ENCODE results near the gene FCSK.
A peak's percentile ranks its signal among the peaks of the same experiment; 100 is the strongest.

FCSK gene

GRCh38 chr16:70511833-70512232 lies 57.4 kb downstream of the FCSK start:
- no peak overlapping the region for H3K4me3 ChIP-seq (replicated peaks; ENCODE audit: insufficient read depth, low read length)
- no peak overlapping the region for H3K27ac ChIP-seq (replicated peaks)
- H3K27me3 ChIP-seq (ENCODE audit: insufficient read depth, poor library complexity, severe bottlenecking) = no peaks in the 10 kb centered on the region
- TF ChIP-seq REST (IDR thresholded peaks at IDR 0.05; ENCODE audit: insufficient replicate concordance, low read depth) = no peak
- TF ChIP-seq SPI1 (IDR thresholded peaks at IDR 0.05; ENCODE audit: borderline replicate concordance, low read depth) = no peak
- no peak for TF ChIP-seq CTCF (IDR thresholded peaks at IDR 0.05; ENCODE audit: insufficient read depth, low read length)
- no peak for TF ChIP-seq POLR2AphosphoS5 (IDR thresholded peaks at IDR 0.05; ENCODE audit: low read depth)
- no peak for TF ChIP-seq GABPA (IDR thresholded peaks at IDR 0.05; ENCODE audit: low read depth)
- DNase-seq (ENCODE audit: low read depth in 1 of 2, low spot score in 1 of 2) = no peak

GRCh38 chr16:70512456-70512855 lies 58.1 kb downstream of the FCSK start:
- Histone ChIP-seq H3K27ac (replicated peaks) (no peak overlapping the region), H3K4me3 (replicated peaks; ENCODE audit: insufficient read depth, low read length) (no peak overlapping the region), H3K27me3 (ENCODE audit: insufficient read depth, poor library complexity, severe bottlenecking) (no peaks in the 10 kb centered on the region)
- no peak for DNase-seq (ENCODE audit: low read depth in 1 of 2, low spot score in 1 of 2)
- no peak for TF ChIP-seq POLR2AphosphoS5 (IDR thresholded peaks at IDR 0.05; ENCODE audit: low read depth)
- TF ChIP-seq CTCF (IDR thresholded peaks at IDR 0.05; ENCODE audit: insufficient read depth, low read length) = no peak
- no peak for TF ChIP-seq GABPA (IDR thresholded peaks at IDR 0.05; ENCODE audit: low read depth)
- no peak for TF ChIP-seq SPI1 (IDR thresholded peaks at IDR 0.05; ENCODE audit: borderline replicate concordance, low read depth)
- TF ChIP-seq REST (IDR thresholded peaks at IDR 0.05; ENCODE audit: insufficient replicate concordance, low read depth) = no peak

- TF ChIP-seq GABPA (IDR thresholded peaks at IDR 0.05; ENCODE audit: low read depth) (no peak), CTCF (IDR thresholded peaks at IDR 0.05; ENCODE audit: insufficient read depth, low read length) (no peak), SPI1 (IDR thresholded peaks at IDR 0.05; ENCODE audit: borderline replicate concordance, low read depth) (no peak), REST (IDR thresholded peaks at IDR 0.05; ENCODE audit: insufficient replicate concordance, low read depth) (no peak), POLR2AphosphoS5 (IDR thresholded peaks at IDR 0.05; ENCODE audit: low read depth) (no peak)
- H3K27ac ChIP-seq (replicated peaks) = peak overlapping the region; percentile 54
- no peaks in the 10 kb centered on the region for H3K27me3 ChIP-seq (ENCODE audit: insufficient read depth, poor library complexity, severe bottlenecking)
- peak; percentile 43 to 69 for DNase-seq (ENCODE audit: low read depth in 1 of 2, low spot score in 1 of 2)
- H3K4me3 ChIP-seq (replicated peaks; ENCODE audit: insufficient read depth, low read length) = peak overlapping the region; percentile 6; the same call in 1 of the 2 replicates
Observed at GRCh38 chr16:70520612-70521297, 66.4 kb downstream of the FCSK start.
